Effector CD8-positive, alpha-beta T cell (primary cell): Measurements from ENCODE around the gene PLEKHM2.
A peak's percentile ranks its signal among the peaks of the same experiment; 100 is the strongest.

Experiments
- DNase-seq: peaks from one replicate; lab custom pipeline; 2025; lab: John Stamatoyannopoulos, UW

Gene PLEKHM2

DNA sequence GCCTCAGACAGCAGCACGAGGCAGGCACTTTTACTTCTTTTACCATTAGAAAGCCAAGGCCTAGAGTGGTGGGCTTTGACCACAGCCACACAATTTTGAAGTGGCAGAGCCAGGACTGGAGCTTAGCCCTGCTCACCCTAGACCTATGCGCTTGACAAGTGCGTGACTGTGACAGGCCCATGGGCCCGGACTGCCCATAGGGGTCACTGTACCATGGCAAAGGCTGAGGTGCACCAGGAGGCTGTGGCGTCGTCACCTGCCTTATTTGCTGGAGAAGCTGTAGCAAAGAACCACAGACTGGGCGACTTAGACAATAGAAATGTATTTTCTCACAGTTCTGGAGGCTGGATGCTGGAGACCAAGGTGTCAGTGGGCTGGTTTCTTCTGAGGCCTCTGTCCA is 55.6 kb downstream of the PLEKHM2 start:
- DNase-seq = no peak

GRCh38 chr1:15740924-15741850 is 57.1 kb downstream of the PLEKHM2 start:
- DNase-seq = peak; percentile 43

DNA sequence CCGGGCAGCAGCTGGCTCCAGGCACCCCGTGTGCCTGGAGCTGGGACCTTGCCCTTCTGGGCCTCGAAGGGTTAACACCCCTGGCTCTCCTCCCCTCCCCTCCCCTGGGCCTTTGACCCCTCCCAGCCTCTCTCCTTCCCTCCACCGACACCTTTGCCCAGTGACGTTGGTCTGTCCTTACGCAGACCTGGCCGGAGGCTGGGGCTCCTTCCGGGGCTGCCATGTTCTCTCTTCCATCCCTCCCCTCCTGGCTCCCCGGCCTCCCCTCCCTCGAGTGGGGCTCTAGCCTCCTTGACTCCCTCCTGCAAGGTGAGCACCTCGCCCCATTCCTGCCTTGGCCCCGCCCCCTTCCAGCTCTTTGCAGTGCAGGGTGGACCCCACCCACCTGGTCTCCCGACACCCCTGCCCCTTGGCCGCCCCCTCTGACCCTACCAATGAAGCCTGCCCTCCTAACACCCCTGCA is 58.2 kb downstream of the PLEKHM2 start, which contains the start of gene TMEM82:
TMEM82 (plus strand) TSS at position 161 of the 463 bp plus-strand sequence; CDS start at position 222, 61 bp downstream.
- DNase-seq = no peak

GRCh38 chr1:15744122-15744679 is 60.1 kb downstream of the PLEKHM2 start:
- no peak for DNase-seq

GRCh38 chr1:15747378-15747777 is 63.3 kb downstream of the PLEKHM2 start:
- DNase-seq = no peak

GRCh38 chr1:15748264-15748663 is 64.1 kb downstream of the PLEKHM2 start:
- DNase-seq = no peak

DNA sequence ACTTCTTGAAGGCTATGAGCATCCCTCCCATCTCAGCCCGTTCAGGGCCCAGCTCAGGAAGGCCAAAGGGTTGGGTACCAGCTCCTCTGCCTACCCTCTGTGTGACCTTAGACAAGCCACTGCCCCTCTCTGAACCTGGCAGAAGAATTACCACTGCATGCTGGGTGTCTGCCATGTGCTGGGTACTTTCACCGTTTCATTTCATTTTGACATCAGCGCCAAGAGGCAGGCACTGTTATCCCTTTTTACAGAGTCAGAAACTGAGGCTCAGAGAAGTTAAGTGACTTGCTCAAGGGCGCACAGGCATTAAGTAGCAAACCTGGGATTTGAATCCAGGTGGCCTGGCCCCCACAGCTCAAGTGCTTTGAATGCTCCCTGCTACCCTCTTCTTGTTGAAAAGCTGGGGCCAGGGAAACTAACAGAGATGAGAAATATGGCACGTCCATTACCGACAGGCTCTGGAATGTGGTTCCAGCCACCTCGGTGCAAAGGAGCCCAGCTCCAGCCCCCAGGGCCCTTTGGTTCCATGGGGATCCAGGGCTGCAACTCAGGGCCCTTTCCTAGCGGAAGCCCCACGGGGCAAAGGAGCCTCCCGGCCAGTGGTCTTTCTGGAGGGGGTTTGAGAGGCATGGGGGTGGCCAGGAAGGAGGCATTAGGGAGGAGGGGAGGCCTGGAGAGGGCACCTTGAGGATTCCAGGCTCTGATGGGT is 64.7 kb downstream of the PLEKHM2 start:
- no peak for DNase-seq

GRCh38 chr1:15749399-15750291 is 65.5 kb downstream of the PLEKHM2 start:
- no peak for DNase-seq

- DNase-seq = no peak
Observed at GRCh38 chr1:15750924-15751323, 66.8 kb downstream of the PLEKHM2 start.

DNA sequence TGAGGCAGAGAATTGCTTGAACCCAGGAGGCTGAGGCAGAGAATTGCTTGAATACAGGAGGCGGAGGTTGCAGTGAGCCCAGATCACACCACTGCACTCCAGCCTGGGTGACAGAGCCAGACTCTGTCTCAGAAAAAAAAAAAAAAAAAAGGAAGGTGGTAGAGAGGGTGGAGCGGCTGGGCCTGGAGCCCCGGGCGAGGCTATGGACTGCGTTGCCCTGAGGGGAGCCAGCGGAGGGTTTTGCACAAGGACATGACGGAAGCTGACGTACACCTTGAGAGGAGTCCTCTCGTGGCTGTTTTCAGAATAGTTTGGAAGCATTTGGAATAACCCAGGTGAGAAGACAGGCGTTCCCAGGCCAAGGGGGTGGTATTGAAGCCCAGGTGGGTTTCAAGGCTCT is 67.6 kb downstream of the PLEKHM2 start:
- no peak for DNase-seq

GRCh38 chr1:15753776-15754175 is 69.7 kb downstream of the PLEKHM2 start:
- DNase-seq = no peak

DNA sequence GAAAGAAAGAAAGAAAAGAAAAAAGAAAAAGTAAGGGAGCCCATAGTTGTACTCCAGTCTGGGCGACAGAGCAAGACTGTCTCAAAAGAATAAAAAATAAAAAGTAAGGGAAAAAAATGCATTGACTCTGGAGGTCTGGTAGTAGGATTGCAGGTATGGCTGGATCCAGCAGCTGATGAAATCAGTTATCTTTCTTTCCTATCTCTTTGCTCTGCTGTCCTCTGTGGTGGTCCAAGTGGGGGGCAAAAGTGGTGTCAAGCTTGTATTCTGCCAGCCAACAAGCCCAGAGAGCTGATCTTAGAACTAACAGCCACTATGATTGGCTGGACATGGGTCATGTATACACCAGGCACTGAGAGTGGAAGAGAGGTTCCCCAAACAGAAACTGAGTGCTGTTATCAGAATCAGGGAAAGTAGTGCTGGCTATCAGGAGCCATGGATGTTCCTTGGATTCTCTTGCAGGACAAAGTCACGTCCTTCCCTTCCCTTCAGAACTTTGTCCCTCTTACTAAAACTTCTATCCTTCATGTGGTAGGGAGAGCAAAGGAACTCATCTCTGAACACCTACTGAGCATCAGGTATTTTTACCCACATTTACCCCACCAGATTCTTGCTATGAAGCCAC is 71.0 kb downstream of the PLEKHM2 start:
- no peak for DNase-seq

GRCh38 chr1:15755646-15756040 is 71.5 kb downstream of the PLEKHM2 start:
- no peak for DNase-seq

DNA sequence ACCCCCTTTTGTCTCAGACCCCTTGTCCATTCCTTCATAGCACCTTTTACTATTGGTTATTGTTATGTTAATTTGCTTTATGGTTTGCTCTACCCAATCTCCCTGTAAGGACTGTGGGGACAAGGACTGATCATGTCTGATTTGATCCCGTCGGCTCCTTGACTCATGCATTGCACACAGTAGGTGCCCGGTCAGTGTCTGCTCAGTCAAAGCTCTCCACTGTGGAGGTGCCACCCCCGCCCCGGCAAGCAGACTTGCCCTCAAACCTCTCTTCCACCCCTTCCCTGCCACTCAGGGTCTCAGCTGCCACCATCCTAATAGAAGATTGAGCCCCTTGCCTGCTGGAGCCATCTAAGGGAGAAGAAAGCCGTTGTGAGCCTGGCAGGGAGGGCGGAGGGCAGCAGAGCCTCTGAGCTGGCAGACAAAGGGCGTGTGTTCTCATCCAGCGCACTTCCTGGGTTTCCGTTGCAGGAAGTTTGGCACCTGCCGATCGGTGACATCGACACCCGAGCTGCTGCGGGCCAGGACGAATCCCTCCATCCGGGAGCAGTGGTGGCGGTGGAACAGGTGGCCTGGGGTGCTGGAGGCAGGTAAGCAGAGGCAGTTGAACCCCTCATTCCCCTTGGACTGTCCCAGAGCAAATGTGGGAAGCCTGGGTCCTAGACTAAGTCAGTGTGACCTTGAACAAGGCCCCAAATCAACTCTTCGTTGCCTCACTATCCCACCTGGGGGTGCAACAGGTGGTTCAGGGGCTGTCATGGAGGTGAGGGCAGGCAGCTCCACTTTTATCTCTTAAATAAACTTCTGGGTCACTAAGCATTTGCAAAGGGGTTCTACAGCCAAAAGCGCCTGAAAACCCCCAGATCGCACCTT is 72.3 kb downstream of the PLEKHM2 start:
- no peak for DNase-seq

DNA sequence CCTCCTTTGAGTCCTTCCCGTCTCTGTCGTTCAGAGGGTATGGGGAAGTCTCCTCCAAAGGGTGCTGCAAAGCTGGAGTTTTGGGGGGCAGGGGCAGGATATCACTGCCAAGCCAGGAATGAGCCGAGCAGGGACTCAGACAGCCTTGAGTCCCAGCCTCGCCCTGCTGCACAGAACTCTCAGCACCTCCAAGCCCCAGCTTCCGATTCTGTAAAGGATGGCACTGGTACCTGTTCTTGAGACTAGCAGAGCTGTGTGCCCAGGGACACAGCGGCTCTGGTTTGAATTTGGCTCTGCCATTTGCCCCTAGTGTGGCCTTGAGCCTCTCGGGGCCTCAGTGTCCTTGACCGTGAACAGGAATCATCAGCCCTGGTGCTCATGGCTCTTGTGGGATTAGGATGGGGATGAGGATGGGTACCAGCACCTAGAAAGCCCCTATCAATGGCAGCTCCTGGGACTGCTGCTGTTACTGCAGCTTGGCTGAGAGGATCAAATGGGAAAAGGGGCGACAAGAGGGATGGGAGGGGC is 73.0 kb downstream of the PLEKHM2 start:
- DNase-seq = no peak

GRCh38 chr1:15757575-15758342 is 73.6 kb downstream of the PLEKHM2 start:
- no peak for DNase-seq

DNA sequence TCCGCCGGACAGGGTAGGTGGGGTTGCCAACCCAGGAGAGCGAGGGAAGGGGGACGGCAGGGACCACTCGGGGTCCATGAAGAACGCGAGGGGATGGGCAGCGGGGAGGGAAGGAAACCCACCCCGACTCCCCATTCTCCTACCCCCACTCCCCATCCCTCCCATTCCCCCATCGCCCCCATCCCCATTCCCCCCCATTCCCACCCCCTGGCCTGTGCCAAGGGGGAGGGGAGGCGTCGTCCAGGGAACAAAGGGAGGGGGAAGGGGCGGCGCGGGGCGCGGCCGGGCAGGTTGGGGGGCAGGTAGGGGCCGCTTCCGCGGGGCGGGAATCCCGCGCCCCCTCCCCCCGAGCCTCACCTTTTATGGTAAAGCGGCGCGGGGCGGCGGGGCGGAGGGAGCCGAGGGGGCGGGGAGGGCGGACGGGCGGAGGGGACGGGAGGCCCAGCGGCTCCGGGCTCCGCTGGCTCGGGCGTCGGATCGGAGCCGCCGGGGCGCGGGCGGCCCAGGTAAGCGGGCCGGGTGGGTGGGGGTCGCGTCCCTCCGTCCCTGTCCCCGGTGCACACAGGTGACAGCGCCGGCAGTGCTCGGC is 74.3 kb downstream of the PLEKHM2 start, which contains the start of gene FBLIM1:
FBLIM1 (plus strand) TSS at position 453 of the 589 bp plus-strand sequence. CDS start 6,189 bp downstream, outside the sequence.
- peak; percentile 9 for DNase-seq

GRCh38 chr1:15758953-15759661 is 75.0 kb downstream of the PLEKHM2 start:
- no peak for DNase-seq
